ENCODE results near the gene GIT1. TPM values are rescaled to one million over a fixed set of nuclear protein-coding genes. Genes with fewer than 3 reads are reported as not detected.

The GIT1 gene
- total and polyA plus RNA-seq, 2 experiments from 2014 or later: 15.9 to 60.9 TPM

GRCh38 chr17:29613352-29613837 is 23.9 kb upstream of the GIT1 start (continued):
- TF ChIP-seq ZNF462 (CRISPR knock-in tag; IDR thresholded peaks at IDR 0.05) (no peak), ZNF114 (CRISPR knock-in tag; IDR thresholded peaks at IDR 0.05) (no peak), JUNB (IDR thresholded peaks at IDR 0.05; ENCODE audit: unreplicated experiment) (no peak), NANOG (IDR thresholded peaks at IDR 0.05; ENCODE audit: borderline replicate concordance) (no peak), ZNF331 (CRISPR knock-in tag; IDR thresholded peaks at IDR 0.05; ENCODE audit: low read depth) (no peak), CREB1 (CRISPR knock-in tag; IDR thresholded peaks at IDR 0.05; ENCODE audit: low read depth) (peak; percentile 67), EZH2phosphoT487 (IDR thresholded peaks at IDR 0.05; ENCODE audit: unreplicated experiment) (no peak), REST (IDR thresholded peaks at IDR 0.05; ENCODE audit: unreplicated experiment) (no peak), STAT1 (IDR thresholded peaks at IDR 0.05; ENCODE audit: unreplicated experiment) (no peak)

All from GM23338 (cell line).